K562 (cell line): ENCODE data around the gene ATPAF2. TPM values are rescaled to one million over a fixed set of nuclear protein-coding genes. Genes with fewer than 3 reads are reported as not detected.
A peak's percentile ranks its signal among the peaks of the same experiment; 100 is the strongest.

Experiments
- ATAC-seq: fragments of 200-7000 bp; cut with Tn5 transposase; 3 replicates; pipeline ENCODE4 v1.9.1; 2020; ENCODE audit warnings: moderate library complexity
- Bru-seq: library from RNA; stranded (reverse); fragments of 400-500 nt; gene quantifications from one replicate; lab custom pipeline; 2021; lab: Mats Ljungman, UMichigan
- BruChase-seq, 2 experiments: library from RNA; stranded (reverse); fragments of 400-500 nt; gene quantifications; one replicate each; lab custom pipeline; 2021; lab: Mats Ljungman, UMichigan
- BruUV-seq: library from RNA; stranded (reverse); fragments of 400-500 nt; replicated peaks from 2 replicates; lab custom pipeline; 2021; lab: Mats Ljungman, UMichigan
- CTCF ChIA-PET: fragments of 300-600 bp; formaldehyde crosslinking; extraction: SDS; loops from one replicate; lab custom pipeline; 2021; ENCODE audit warnings: low intra/inter-chr PET ratio; lab: Yijun Ruan, JAX
- POLR2A ChIA-PET: fragments of 300-600, 350-650 bp; sonication (Branson Sonifier 250); formaldehyde crosslinking; extraction: SDS; loops from one replicate; lab custom pipeline; 2021; ENCODE audit warnings: antibody characterized with exemption, inconsistent platforms; lab: Yijun Ruan, JAX
- DNase-seq, 4 experiments: peaks; one replicate each; pipeline versions ENCODE4 v3.0.0 to v3.0.0-alpha.2; 2011 to 2018; ENCODE audit warnings: low spot score in 3 of 4, mixed read lengths in 3 of 4; ENCODE audit errors: extremely low read depth in 1 of 4
- FAIRE-seq: peaks from 2 replicates; lab custom pipeline; 2011; peaks lifted over from hg19 to GRCh38; lab: Jason Lieb, UNC
- H2AFZ ChIP-seq: 2 replicates; pipeline ENCODE4 v1.6.0; 2011; ENCODE audit warnings: low read depth, low read length, control low read depth, inconsistent platforms
- H3K27ac ChIP-seq: fragments of 200-600 bp; 3 replicates; pipeline ENCODE4 v1.8.0; 2011; ENCODE audit warnings: low read depth, mild to moderate bottlenecking, control low read depth, inconsistent platforms, low read length, moderate library complexity, mixed read lengths; ENCODE audit errors: extremely low read depth
- H3K27me3 ChIP-seq, 2 experiments: fragments of 300-600 bp in 1 of 2; 2 replicates in 1 of 2; 3 replicates in 1 of 2; pipeline versions ENCODE4 v1.6.0 to v1.8.0; 2011; ENCODE audit warnings: inconsistent platforms in 2 of 2, low read length in 2 of 2, mild to moderate bottlenecking in 1 of 2, mixed read lengths in 1 of 2, moderate library complexity in 1 of 2; ENCODE audit not compliant: control insufficient read depth in 2 of 2, insufficient read depth in 2 of 2
- H3K36me3 ChIP-seq: fragments of 300-600 bp; 3 replicates; pipeline ENCODE4 v1.8.0; 2011; ENCODE audit warnings: mild to moderate bottlenecking, low read length, inconsistent platforms; ENCODE audit not compliant: control insufficient read depth, insufficient read depth
- H3K4me1 ChIP-seq, 2 experiments: fragments of 200-600 bp in 1 of 2; replicated peaks in 1 of 2; 2 replicates in 1 of 2; 3 replicates in 1 of 2; pipeline versions ENCODE4 v1.5.1 to v1.8.0; 2011; ENCODE audit warnings: inconsistent platforms in 2 of 2, low read length in 2 of 2, mild to moderate bottlenecking in 1 of 2, mixed read lengths in 1 of 2, moderate library complexity in 1 of 2; ENCODE audit not compliant: control insufficient read depth in 2 of 2, insufficient read depth in 2 of 2
- H3K4me2 ChIP-seq: 2 replicates; pipeline ENCODE4 v1.6.1; 2011; ENCODE audit warnings: low read length, control low read depth, inconsistent platforms, mixed read lengths; ENCODE audit not compliant: insufficient read depth
- H3K4me3 ChIP-seq: fragments of 200-600 bp; sonication (generic), shearing (Covaris generic); 2 replicates; pipeline ENCODE4 v1.5.1; 2016; ENCODE audit warnings: control low read depth, inconsistent platforms
- H3K79me2 ChIP-seq: fragments of 200-600 bp; 3 replicates; pipeline ENCODE4 v1.8.0; 2011; ENCODE audit warnings: low read length, inconsistent platforms; ENCODE audit not compliant: control insufficient read depth, insufficient read depth
- H3K9ac ChIP-seq, 2 experiments: 2 replicates each; pipeline versions ENCODE4 v1.6.0 to v1.6.1; 2011; ENCODE audit warnings: low read depth in 2 of 2, low read length in 2 of 2, control low read depth in 1 of 2, inconsistent platforms in 1 of 2, mild to moderate bottlenecking in 1 of 2, mixed read lengths in 1 of 2; ENCODE audit not compliant: insufficient read depth in 1 of 2
- H3K9me1 ChIP-seq: one replicate; pipeline ENCODE4 v1.6.0; 2011; ENCODE audit warnings: inconsistent platforms, mild to moderate bottlenecking, low read length, moderate library complexity; ENCODE audit not compliant: control insufficient read depth, insufficient read depth
- H3K9me3 ChIP-seq: replicated peaks from 2 replicates; pipeline ENCODE4 v1.5.1; 2011; ENCODE audit warnings: low read depth, low read length, inconsistent platforms; ENCODE audit not compliant: control insufficient read depth, insufficient read depth
- H4K20me1 ChIP-seq: replicated peaks from 2 replicates; pipeline ENCODE4 v1.6.1; 2011; ENCODE audit warnings: low read length, inconsistent platforms, mixed read lengths; ENCODE audit not compliant: control insufficient read depth, insufficient read depth
- CHD2 ChIP-seq: IDR thresholded peaks from 2 replicates; pipeline ENCODE4 v1.6.1; 2011; ENCODE audit warnings: low read depth, low read length
- EP400 ChIP-seq: fragments of 450-650 bp; IDR thresholded peaks from 2 replicates; pipeline ENCODE4 v1.6.1; 2017; ENCODE audit warnings: antibody characterized with exemption, mild to moderate bottlenecking, moderate library complexity
- FOXP1 ChIP-seq: sonication (generic); formaldehyde crosslinking; IDR thresholded peaks from 2 replicates; pipeline ENCODE4 v1.8.0; 2022; ENCODE audit warnings: mild to moderate bottlenecking, missing genetic modification reagents
- ILF3 ChIP-seq: fragments of 450-650 bp; IDR thresholded peaks from 2 replicates; pipeline ENCODE4 v1.6.1; 2018; ENCODE audit warnings: antibody characterized with exemption, mild to moderate bottlenecking, moderate library complexity, borderline replicate concordance
- MTA3 ChIP-seq: fragments of 450-650 bp; formaldehyde crosslinking; IDR thresholded peaks from 2 replicates; pipeline ENCODE4 v1.6.1; 2017; ENCODE audit warnings: mild to moderate bottlenecking, borderline replicate concordance
- NFYB ChIP-seq: IDR thresholded peaks from 2 replicates; pipeline ENCODE4 v1.6.1; 2011; ENCODE audit warnings: mild to moderate bottlenecking, moderate library complexity; ENCODE audit not compliant: insufficient read length; ENCODE audit errors: extremely low read depth
- SRSF9 ChIP-seq: fragments of 200-400 bp; formaldehyde crosslinking; IDR thresholded peaks from 2 replicates; pipeline ENCODE4 v1.6.1; 2017; ENCODE audit warnings: low read depth, low read length, borderline replicate concordance
- ZNF174 ChIP-seq: fragments of 250-450 bp; sonication (Bioruptor Pico); IDR thresholded peaks from 2 replicates; pipeline ENCODE4 v1.4.0; 2020; ENCODE audit warnings: mild to moderate bottlenecking
- WGBS: fragments of 100-300 bp; shearing (Covaris generic); methylation state at CpG from one replicate; pipeline ENCODE4 v1.1.6; 2016; ENCODE audit warnings: low coverage, mixed read lengths; ENCODE audit not compliant: insufficient coverage; ENCODE audit errors: missing lambda C conversion rate; 5-methylcytosine and 5-hydroxymethylcytosine counted together
- in situ Hi-C: fragments of 300-500 bp; cut with MboI; formaldehyde crosslinking; loops from 4 replicates; pipeline ENCODE4 v1.15.0; 2018; ENCODE audit warnings: inconsistent platforms, mixed read lengths
- intact Hi-C: fragments of 100-400 bp; cut with micrococcal nuclease; formaldehyde crosslinking; loops from 2 replicates; pipeline ENCODE4 v1.14.2; 2022
- long read RNA-seq, 3 experiments: library from polyadenylated mRNA in 2 of 3; library from RNA in 1 of 3; unstranded in 2 of 3; stranded (forward) in 1 of 3; transcript quantifications; one replicate each; pipeline ENCODE4 v2.0.0, GENCODE V29; 2019 to 2022
- polyA minus RNA-seq, 3 experiments: library from RNA; depleted of rRNA, polyadenylated mRNA; stranded (reverse); fragments of >200 nt; gene quantifications; 2 replicates each; pipeline ENCODE4 v1.2.3, GENCODE V29; 2011
- polyA plus RNA-seq, 8 experiments: library from polyadenylated mRNA; depleted of rRNA in 4 of 8; stranded (reverse) in 5 of 8; unstranded in 3 of 8; fragments of >200 nt; fragmentation: Nextera tagmentation in 2 of 8; fragmentation: Illumina TruSeq in 1 of 8; extraction: Ambion mirVana in 2 of 8; extraction: Trizol in 1 of 8; gene quantifications; 2 replicates each; pipeline versions ENCODE4 v1.2.1 to v1.2.3, GENCODE V29; 2011 to 2014; ENCODE audit warnings: inconsistent platforms in 1 of 8, missing spikeins in 1 of 8
- total RNA-seq, 7 experiments: library from RNA; depleted of rRNA in 6 of 7; stranded (reverse); fragments of >200 nt in 6 of 7; fragmentation: Illumina TruSeq in 2 of 7; extraction: Trizol in 2 of 7; gene quantifications; 2 replicates each; pipeline versions ENCODE4 v1.2.1 to v1.2.3, GENCODE V29; 2011 to 2021; ENCODE audit warnings: low replicate concordance in 1 of 7
- TF ChIP-seq, protein P1 (sequence below): sonication (generic); formaldehyde crosslinking; IDR thresholded peaks from 2 replicates; pipeline ENCODE4 v1.8.0; 2022; ENCODE audit warnings: missing genetic modification reagents, mild to moderate bottlenecking, moderate library complexity, borderline replicate concordance
- TF ChIP-seq, protein P2 (sequence below), 3 experiments: IDR thresholded peaks in 2 of 3; conservative IDR thresholded peaks in 1 of 3; 2 replicates each; pipeline ENCODE4 v1.5.1; 2011 to 2012; ENCODE audit warnings: low read length in 3 of 3, mild to moderate bottlenecking in 3 of 3, control low read depth in 2 of 3, improper control_type of control experiment in 1 of 3, inconsistent platforms in 1 of 3, low read depth in 1 of 3, mixed read lengths in 1 of 3, moderate library complexity in 1 of 3; ENCODE audit not compliant: insufficient read depth in 2 of 3
- TF ChIP-seq, protein P3 (sequence below): sonication (generic); formaldehyde crosslinking; IDR thresholded peaks from 2 replicates; pipeline ENCODE4 v1.8.1; 2023; ENCODE audit warnings: mild to moderate bottlenecking, missing genetic modification reagents

The ATPAF2 gene
- 34.0 and 74.5 TPM in 2 replicates for total RNA-seq (2011; cell fraction: chromatin; rRNA removed; ENCODE audit: low replicate concordance)
- 53.3 and 57.9 TPM in 2 replicates for total RNA-seq (2011; cell fraction: nucleolus; rRNA removed)
- 40.1 and 41.6 TPM in 2 replicates for total RNA-seq (2011; cell fraction: nucleoplasm; rRNA removed)
- 11.3 and 19.6 TPM in 2 replicates for total RNA-seq (2014; rRNA removed)
- total RNA-seq (2014; rRNA removed; fragmentation: Illumina TruSeq; extraction: Trizol) = 9.4 and 11.4 TPM in 2 replicates
- 11.3 and 12.4 TPM in 2 replicates for total RNA-seq (2015; rRNA removed; fragmentation: Illumina TruSeq; extraction: Trizol)
- 19.2 and 22.5 TPM in 2 replicates for total RNA-seq (2021)
- polyA plus RNA-seq (2011; rRNA removed) = 10.5 and 12.2 TPM in 2 replicates
- 8.8 and 13.7 TPM in 2 replicates for polyA plus RNA-seq (2011; cell fraction: cytosol; rRNA removed)
- 37.0 and 44.6 TPM in 2 replicates for polyA plus RNA-seq (2011; cell fraction: nucleus; rRNA removed)
- 12.7 and 14.7 TPM in 2 replicates for polyA plus RNA-seq (2012)
- polyA plus RNA-seq (2014; fragmentation: Illumina TruSeq; extraction: Trizol) = 15.0 and 17.4 TPM in 2 replicates
- 1 to 10 TPM; 2.1 to 6.4 TPM for polyA plus RNA-seq (2014; fragmentation: Nextera tagmentation; extraction: Ambion mirVana)
- polyA plus RNA-seq (2014; rRNA removed) = 11.3 and 16.2 TPM in 2 replicates
- polyA minus RNA-seq (2011; rRNA and poly(A)+ RNA removed) = 10.4 and 17.1 TPM in 2 replicates
- 6.6 and 9.9 TPM in 2 replicates for polyA minus RNA-seq (2011; cell fraction: cytosol; rRNA and poly(A)+ RNA removed)
- polyA minus RNA-seq (2011; cell fraction: nucleus; rRNA and poly(A)+ RNA removed) = 10.0 and 10.9 TPM in 2 replicates
- Bru-seq, nascent RNA = percentile 61 among the genes with signal in this experiment
- BruChase-seq, experiment 1, labeled RNA remaining after a 2-hour chase = percentile 68 among the genes with signal in this experiment
- percentile 74 among the genes with signal in this experiment for BruChase-seq, experiment 2, labeled RNA remaining after a 6-hour chase
- long read RNA-seq, experiment 1, transcript ATPAF2-206 (8 exons, 1,564 nt) = major isoform, 33 of 40 reads
- long read RNA-seq, experiment 1, partial matches to known transcripts = 1 of 40 reads
- long read RNA-seq, experiment 1, other reads (novel, unspliced or antisense) = 6 of 40 reads
- long read RNA-seq, experiment 2, partial matches to known transcripts = 1 of 8 reads
- long read RNA-seq, experiment 2, other reads (novel, unspliced or antisense) = 7 of 8 reads
- long read RNA-seq, experiment 3, transcript ATPAF2-206 (8 exons, 1,564 nt) = major isoform, 17 of 19 reads
- long read RNA-seq, experiment 3, partial matches to known transcripts = 0 of 19 reads
- long read RNA-seq, experiment 3, other reads (novel, unspliced or antisense) = 2 of 19 reads

DNA sequence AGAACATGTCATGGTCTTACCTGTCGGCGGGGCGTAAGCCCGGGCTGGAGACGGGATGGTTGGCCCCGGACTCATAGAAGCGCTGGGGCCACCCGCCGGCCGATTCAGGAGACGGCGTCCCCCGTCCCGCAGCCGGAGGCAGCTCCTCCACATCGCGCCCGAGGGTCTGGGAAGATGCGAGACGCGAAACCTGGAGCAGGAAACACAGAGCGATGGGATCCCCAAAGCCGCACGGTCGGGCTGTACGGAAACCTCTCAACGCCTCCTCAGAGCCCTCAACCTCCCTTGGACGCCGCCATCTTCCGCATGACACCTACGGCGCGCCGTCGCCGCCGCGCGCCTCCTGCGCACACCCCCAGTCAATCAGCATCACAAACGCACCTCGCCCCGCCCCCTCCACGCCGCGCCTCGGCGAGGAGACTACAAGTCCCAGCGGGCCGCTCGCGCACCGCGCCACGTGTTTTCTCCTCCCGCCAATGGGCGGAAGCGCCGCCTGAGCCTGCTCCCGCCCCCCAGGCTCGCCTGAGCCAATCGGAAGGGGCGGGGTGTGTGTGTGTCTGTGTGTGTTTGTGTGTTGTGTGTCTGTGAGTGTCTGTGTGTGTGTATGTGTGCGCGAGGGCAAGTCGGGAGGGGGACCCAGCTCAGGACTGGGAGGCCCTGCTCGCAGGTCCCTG is at the start of gene ATPAF2, which contains the start of gene GID4:
ATPAF2 (minus strand) TSS at position 308 of the 674 bp plus-strand sequence; CDS start at position 153, 155 bp downstream.
GID4 (plus strand) TSS at position 548 of the 674 bp plus-strand sequence; CDS start at position 605, 57 bp downstream.
- Histone ChIP-seq H3K79me2 (peaks cover 53% of the 10 kb centered on the region), H2AFZ (peak within 1 kb of the TSS; percentile 90), H4K20me1 (no peaks in the 10 kb centered on the region; the same call in 1 of the 2 replicates), H3K9me3 (no peaks in the 10 kb centered on the region), H3K9me1 (no peaks in the 10 kb centered on the region), H3K4me2 (peak within 1 kb of the TSS; percentile 89), H3K36me3 (0 out of 3 replicates have a peak, but pooled peaks cover 3% of the 10 kb centered on the region), H3K27ac (peak within 1 kb of the TSS; percentile 67), H3K4me3 (peak within 1 kb of the TSS; percentile 72), H3K9ac (peak within 1 kb of the TSS; percentile 72 to 97), H3K27me3 (no peaks in the 10 kb centered on the region), H3K4me1 (peaks cover 24 to 38% of the 10 kb centered on the region in 2 experiments; a peak in 4 of 5 replicates)
- WGBS = under 1% methylated on average over 35 of the region's 67 CpGs
- ATAC-seq = peak; percentile 94
- FAIRE-seq = peak; percentile 95
- POLR2A ChIA-PET = no interaction called here
- peak; percentile 93 to 99 (median 94) for DNase-seq
- intact Hi-C loops (loop anchor here (5.0 kb wide), 1 partner anchor 357 kb away; the partner anchor contains the start of gene RAI1), in situ Hi-C loops (no loop called here)
- CTCF ChIA-PET = no interaction called here
- BruUV-seq = no TSS peak
- peak; percentile 65 for TF ChIP-seq EP400
- TF ChIP-seq CHD2 = peak; percentile 74; the same call in 1 of the 2 replicates
- TF ChIP-seq MTA3 = peak; percentile 91
- peak; percentile 94 for TF ChIP-seq NFYB
- TF ChIP-seq FOXP1 (CRISPR knock-in tag) = 0 out of 2 replicates have a peak, but pooled peaks have one; percentile 32
- no peak for TF ChIP-seq ZNF174 (CRISPR knock-in tag)
- no peak for TF ChIP-seq ILF3
- TF ChIP-seq SRSF9 = no peak
- TF ChIP-seq, protein P1, sequence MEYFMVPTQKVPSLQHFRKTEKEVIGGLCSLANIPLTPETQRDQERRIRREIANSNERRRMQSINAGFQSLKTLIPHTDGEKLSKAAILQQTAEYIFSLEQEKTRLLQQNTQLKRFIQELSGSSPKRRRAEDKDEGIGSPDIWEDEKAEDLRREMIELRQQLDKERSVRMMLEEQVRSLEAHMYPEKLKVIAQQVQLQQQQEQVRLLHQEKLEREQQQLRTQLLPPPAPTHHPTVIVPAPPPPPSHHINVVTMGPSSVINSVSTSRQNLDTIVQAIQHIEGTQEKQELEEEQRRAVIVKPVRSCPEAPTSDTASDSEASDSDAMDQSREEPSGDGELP (CRISPR knock-in tag) = peak; percentile 81
- TF ChIP-seq, protein P2, sequence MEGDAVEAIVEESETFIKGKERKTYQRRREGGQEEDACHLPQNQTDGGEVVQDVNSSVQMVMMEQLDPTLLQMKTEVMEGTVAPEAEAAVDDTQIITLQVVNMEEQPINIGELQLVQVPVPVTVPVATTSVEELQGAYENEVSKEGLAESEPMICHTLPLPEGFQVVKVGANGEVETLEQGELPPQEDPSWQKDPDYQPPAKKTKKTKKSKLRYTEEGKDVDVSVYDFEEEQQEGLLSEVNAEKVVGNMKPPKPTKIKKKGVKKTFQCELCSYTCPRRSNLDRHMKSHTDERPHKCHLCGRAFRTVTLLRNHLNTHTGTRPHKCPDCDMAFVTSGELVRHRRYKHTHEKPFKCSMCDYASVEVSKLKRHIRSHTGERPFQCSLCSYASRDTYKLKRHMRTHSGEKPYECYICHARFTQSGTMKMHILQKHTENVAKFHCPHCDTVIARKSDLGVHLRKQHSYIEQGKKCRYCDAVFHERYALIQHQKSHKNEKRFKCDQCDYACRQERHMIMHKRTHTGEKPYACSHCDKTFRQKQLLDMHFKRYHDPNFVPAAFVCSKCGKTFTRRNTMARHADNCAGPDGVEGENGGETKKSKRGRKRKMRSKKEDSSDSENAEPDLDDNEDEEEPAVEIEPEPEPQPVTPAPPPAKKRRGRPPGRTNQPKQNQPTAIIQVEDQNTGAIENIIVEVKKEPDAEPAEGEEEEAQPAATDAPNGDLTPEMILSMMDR (IDR thresholded peaks at IDR 0.05 in 2 of 3, conservative IDR thresholded peaks at IDR 0.05 in 1 of 3; ENCODE audit: insufficient read depth in 2 of 3, low read depth in 1 of 3, low read length in 3 of 3) = 0 out of 6 replicates have a peak, but pooled peaks of 1 of the 3 experiments have one; percentile 3
- TF ChIP-seq, protein P3, sequence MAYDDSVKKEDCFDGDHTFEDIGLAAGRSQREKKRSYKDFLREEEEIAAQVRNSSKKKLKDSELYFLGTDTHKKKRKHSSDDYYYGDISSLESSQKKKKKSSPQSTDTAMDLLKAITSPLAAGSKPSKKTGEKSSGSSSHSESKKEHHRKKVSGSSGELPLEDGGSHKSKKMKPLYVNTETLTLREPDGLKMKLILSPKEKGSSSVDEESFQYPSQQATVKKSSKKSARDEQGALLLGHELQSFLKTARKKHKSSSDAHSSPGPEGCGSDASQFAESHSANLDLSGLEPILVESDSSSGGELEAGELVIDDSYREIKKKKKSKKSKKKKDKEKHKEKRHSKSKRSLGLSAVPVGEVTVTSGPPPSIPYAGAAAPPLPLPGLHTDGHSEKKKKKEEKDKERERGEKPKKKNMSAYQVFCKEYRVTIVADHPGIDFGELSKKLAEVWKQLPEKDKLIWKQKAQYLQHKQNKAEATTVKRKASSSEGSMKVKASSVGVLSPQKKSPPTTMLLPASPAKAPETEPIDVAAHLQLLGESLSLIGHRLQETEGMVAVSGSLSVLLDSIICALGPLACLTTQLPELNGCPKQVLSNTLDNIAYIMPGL (CRISPR knock-in tag) = no peak
